HFF-Myc (cell line): Measurements from ENCODE around the gene ATP9A.

Source experiments
- DNase-seq: peaks from one replicate; pipeline ENCODE4 v3.0.0-alpha.2; 2011; ENCODE audit warnings: low read depth; ENCODE audit errors: extremely low read depth
- H3K4me3 ChIP-seq: replicated peaks from 2 replicates; pipeline ENCODE4 v1.5.1; 2011; ENCODE audit warnings: low read depth, mild to moderate bottlenecking, control low read depth, low read length
- CTCF ChIP-seq: IDR thresholded peaks from 2 replicates; pipeline ENCODE4 v1.5.1; 2012; ENCODE audit warnings: mild to moderate bottlenecking, low read depth, low read length, control low read depth; ENCODE audit errors: missing control alignments

ATP9A gene

DNA sequence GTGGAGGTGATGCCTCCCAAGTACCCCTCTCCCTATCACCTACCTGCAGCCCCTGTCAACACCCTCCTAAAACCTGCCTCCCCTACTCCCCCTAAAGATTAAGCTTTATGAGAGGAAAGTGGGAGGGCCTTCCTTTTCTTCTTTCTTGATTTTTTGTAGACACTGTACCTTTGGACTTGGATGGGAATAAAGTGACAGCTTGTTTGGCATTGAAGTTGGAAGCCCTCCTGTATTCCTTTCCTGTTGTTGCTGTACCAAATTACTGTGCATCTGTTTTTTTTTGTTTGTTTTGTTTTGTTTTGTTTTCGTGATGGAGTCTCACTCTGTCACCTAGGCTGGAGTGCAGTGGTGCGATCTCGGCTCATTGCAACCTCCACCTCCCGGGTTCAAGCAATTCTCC lies 126.3 kb downstream of the ATP9A start:
- H3K4me3 ChIP-seq = no peak overlapping the region
- DNase-seq = no peak
- TF ChIP-seq CTCF = no peak

DNA sequence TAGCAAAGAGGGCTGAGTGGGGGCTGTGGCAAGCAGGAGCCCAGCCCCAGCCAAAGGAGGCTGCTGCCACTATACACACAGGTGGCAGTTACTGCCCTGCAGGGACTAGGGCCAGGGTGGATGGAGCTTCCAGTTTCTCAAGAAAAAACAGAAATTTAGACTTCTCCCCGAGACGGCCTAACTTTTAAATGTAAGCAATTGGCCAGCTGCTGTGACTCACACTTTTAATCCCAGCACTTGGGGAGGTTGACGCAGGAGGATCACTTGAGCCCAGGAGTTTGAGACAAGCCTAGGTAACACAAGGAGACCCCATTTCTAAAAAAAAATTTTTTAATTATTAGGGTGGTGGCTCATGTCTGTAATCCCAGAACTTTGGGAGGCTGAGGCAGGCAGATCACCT lies 127.4 kb downstream of the ATP9A start:
- DNase-seq = no peak
- no peak for TF ChIP-seq CTCF
- H3K4me3 ChIP-seq = no peak overlapping the region

DNA sequence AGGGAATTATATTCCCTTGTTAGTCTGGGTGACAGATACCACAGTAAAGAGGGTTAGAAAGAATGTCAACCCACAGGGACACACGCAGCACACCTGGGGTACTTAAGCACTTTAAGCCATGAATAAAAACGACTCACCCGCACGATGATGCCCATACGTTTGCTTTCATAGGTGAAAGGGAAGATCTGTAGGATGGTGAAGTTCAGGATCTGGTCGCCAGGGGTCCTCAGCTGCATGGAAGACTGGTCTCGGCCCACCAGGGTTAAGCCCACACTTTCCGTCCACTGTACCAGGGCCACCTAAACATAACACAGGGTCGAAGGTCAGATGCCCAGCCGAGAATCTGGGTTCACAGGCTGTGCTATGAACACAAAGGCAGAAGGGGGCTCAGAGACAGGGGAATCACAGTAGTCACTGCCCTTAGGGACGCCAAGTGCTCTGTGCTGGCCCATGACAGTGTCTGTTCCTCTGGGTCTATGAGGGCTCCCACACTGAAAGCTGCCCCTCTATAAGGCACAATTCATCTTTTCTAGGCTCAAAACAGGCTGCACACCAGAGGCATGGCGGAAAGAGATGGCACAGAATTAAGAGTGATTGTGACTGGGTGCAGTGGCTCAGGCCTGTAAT lies 128.9 kb downstream of the ATP9A start:
- no peak for DNase-seq
- no peak overlapping the region for H3K4me3 ChIP-seq
- peak; percentile 80 for TF ChIP-seq CTCF

DNA sequence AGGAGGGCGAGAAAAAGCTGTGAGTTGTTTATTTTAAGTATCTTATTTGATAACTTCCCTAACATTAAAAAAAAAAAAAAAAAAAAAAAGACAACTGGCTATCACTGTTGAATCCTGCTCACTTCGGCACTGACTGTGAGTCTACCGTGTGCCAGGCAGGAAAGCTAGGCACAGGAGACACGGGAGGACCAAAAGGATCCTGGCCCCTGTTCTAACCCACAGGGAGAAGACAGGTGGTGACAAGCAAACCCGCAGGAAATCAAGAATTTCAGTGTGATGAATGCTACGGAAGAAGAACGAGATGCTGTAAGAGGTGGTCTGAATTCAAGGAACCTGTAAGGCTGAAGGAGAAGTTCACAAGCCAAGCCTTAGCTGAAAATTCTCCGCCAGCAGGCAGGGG lies 130.9 kb downstream of the ATP9A start:
- TF ChIP-seq CTCF = no peak
- no peak overlapping the region for H3K4me3 ChIP-seq
- no peak for DNase-seq

DNA sequence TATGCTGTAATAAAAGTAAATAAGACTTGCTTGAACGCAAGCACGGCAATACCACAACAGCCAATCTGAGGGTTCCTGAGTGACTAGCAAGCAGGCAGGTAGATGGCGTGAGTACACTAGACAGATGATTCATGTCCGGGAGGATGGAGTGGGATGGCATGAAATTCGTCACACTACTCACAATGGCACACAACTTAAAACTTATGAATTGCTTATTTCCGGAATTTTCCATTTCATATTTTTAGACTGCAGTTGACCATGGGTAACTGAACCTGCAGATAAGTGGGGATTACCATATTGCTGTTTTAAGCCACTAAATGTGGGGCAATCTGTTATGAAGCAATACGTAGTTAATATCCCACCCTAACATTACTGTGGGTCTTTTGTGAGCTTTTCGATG lies 132.1 kb downstream of the ATP9A start:
- no peak overlapping the region for H3K4me3 ChIP-seq
- no peak for DNase-seq
- no peak for TF ChIP-seq CTCF

GRCh38 chr20:51635680-51636079 lies 132.5 kb downstream of the ATP9A start:
- TF ChIP-seq CTCF = no peak
- no peak overlapping the region for H3K4me3 ChIP-seq
- DNase-seq = no peak

DNA sequence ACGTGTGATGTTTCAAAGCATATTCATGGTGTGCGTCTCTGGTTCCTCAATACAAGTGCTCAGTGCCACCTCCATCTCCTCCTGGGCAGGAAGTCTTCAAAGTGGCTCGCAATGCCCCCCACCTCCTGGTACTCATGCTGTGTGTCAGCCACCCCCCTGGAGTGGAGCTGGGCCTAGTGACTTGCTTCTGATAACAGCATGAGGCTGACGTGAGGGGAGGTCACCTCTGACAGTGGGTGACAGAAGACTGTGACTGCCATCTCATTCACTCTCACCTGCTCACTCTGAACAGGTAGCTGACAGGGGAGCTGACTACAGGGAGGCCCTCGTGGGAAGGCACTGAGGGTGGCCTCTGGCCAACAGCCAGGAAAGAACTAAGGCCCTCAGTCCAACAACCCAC lies 133.3 kb downstream of the ATP9A start:
- no peak for TF ChIP-seq CTCF
- H3K4me3 ChIP-seq = no peak overlapping the region
- no peak for DNase-seq
